Measurements from ENCODE around the gene MSRB1. TPM values are rescaled to one million over a fixed set of nuclear protein-coding genes. Genes with fewer than 3 reads are reported as not detected.

The MSRB1 gene, protein sequence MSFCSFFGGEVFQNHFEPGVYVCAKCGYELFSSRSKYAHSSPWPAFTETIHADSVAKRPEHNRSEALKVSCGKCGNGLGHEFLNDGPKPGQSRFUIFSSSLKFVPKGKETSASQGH
- 10 to 100 TPM; 18.7 to 44.3 (median 31.7) TPM for total RNA-seq

- peak within 1 kb of the TSS; percentile 72 for H3K4me3 ChIP-seq (ENCODE audit: low read depth, poor library complexity, severe bottlenecking)
- TF ChIP-seq POLR2A (IDR thresholded peaks at IDR 0.05) (no peak), CTCF (IDR thresholded peaks at IDR 0.05) (no peak)
- intact Hi-C loops (cut with DNase I; ENCODE audit: low total_unique reads) = no loop called here
- 2 to 3% methylated on average over 35 of the region's 77 CpGs for WGBS, 2 donors
- DNase-seq (ENCODE audit: low spot score in 2 of 2) = peak; percentile 99 to 100
These were observed at the start of gene MSRB1 for GRCh38 chr16:1942810-1943726. TSS of gene MSRB1 (minus strand) at chr16:1943199. CDS start at chr16:1943156, 43 bp downstream.

DNA sequence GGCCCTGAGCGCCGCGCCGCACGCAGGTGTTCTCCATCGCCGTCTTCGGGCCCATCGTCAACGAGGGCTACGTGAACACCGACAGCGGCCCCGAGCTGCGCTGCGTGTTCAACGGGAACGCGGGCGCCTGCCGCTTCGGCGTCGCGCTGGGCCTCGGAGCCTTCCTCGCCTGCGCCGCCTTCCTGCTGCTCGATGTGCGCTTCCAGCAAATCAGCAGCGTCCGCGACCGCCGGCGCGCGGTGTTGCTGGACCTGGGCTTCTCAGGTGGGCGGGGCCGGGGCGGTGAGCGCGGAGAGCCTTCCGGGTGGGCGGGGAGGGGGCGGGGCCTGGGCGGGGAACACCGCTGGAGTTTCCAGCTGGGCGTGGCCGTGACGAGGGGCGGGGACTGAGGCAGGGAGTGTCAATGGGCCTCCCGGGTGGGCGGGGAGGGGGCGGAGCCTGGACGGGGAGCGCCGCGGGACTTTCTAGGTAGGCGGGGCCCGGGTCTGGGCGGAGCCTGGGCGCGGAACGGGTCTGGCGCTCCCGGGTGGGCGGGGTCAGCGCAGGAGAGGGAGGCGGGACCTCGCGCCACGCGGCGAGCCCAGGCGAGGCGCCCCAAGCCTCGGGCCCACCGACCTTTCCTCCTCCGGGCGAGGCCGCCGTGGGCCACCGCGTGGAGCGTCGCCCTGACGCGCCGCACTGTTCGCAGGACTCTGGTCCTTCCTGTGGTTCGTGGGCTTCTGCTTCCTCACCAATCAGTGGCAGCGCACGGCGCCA is 49.1 kb upstream of the MSRB1 start:
- peak; percentile 92 to 98 for DNase-seq (ENCODE audit: low spot score in 2 of 2)
- intact Hi-C loops (cut with DNase I; ENCODE audit: low total_unique reads) = no loop called here
- 0 to 21% methylated on average over 18 to 39 of the region's 96 CpGs for WGBS, 2 donors

DNA sequence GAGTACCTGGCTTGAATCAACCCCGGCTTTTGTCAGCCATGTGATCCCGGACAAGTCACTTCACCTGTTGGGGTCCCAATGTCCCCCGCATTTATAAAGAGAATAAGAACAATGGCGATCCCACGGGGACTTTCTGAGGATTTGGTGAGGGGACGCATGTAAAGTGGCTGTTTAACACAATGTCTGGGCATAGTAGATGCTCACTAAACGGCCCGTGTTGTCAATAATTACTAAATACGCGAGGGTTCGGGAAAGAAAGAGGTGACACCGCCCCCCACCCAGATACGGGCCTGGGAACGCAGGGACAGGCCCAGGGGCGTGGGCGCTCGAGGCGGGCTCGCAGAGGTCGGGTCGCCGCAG is 48.6 kb upstream of the MSRB1 start:
- no peak for DNase-seq (ENCODE audit: low spot score in 2 of 2)
- intact Hi-C loops (cut with DNase I; ENCODE audit: low total_unique reads) = no loop called here
- no peak overlapping the region for H3K4me3 ChIP-seq (ENCODE audit: low read depth, poor library complexity, severe bottlenecking)
- no peak for TF ChIP-seq POLR2A (IDR thresholded peaks at IDR 0.05)
- no peak for TF ChIP-seq CTCF (IDR thresholded peaks at IDR 0.05)
- WGBS, 2 donors = 10 to 18% methylated on average over 15 to 20 of the region's 22 CpGs

More for the DNA sequence above, 49.1 kb upstream of the MSRB1 start:
- no peak for TF ChIP-seq CTCF (IDR thresholded peaks at IDR 0.05)
- TF ChIP-seq POLR2A (IDR thresholded peaks at IDR 0.05) = no peak
- no peak overlapping the region for H3K4me3 ChIP-seq (ENCODE audit: low read depth, poor library complexity, severe bottlenecking)

DNA sequence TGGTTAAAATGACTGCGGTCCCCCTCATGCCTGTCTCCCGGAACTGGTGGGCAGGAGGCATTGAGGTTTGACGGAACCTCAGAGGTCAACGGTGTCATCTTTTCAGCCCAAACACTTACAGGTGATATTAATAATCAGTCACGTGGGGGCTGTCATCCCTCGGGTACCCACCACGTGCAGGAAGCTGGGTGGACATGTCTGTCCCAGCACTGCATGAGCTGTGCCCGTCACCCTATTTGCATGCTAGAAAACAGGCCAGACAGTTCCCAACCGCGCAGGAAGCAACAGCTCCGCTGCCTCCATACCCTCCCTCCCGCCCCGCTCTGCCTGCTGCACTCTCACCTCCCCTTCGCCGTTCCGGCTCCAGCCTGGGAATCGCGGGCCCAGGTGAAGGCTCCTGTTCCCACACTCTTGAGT is 48.1 kb upstream of the MSRB1 start:
- no peak overlapping the region for H3K4me3 ChIP-seq (ENCODE audit: low read depth, poor library complexity, severe bottlenecking)
- DNase-seq (ENCODE audit: low spot score in 2 of 2) = no peak
- 3 to 6% methylated on average over 12 to 18 of the region's 18 CpGs for WGBS, 2 donors
- intact Hi-C loops (cut with DNase I; ENCODE audit: low total_unique reads) = no loop called here
- no peak for TF ChIP-seq CTCF (IDR thresholded peaks at IDR 0.05)

- intact Hi-C loops (cut with DNase I; ENCODE audit: low total_unique reads) = no loop called here
- WGBS, 2 donors = 1 to 4% methylated on average over 42 to 43 of the region's 50 CpGs
- TF ChIP-seq POLR2A (IDR thresholded peaks at IDR 0.05) (no peak), CTCF (IDR thresholded peaks at IDR 0.05) (no peak)
- no peak overlapping the region for H3K4me3 ChIP-seq (ENCODE audit: low read depth, poor library complexity, severe bottlenecking)
- no peak for DNase-seq (ENCODE audit: low spot score in 2 of 2)
These were observed 47.5 kb upstream of the MSRB1 start for GRCh38 chr16:1990351-1991134.
